ENCODE data around the gene COX20.

The COX20 gene

GRCh38 chr1:244837597-244838258 is 2.3 kb downstream of the COX20 start:
- no peak for TF ChIP-seq EZH2phosphoT487 (conservative IDR thresholded peaks at IDR 0.05; ENCODE audit: low read length)
- TF ChIP-seq, protein P1, sequence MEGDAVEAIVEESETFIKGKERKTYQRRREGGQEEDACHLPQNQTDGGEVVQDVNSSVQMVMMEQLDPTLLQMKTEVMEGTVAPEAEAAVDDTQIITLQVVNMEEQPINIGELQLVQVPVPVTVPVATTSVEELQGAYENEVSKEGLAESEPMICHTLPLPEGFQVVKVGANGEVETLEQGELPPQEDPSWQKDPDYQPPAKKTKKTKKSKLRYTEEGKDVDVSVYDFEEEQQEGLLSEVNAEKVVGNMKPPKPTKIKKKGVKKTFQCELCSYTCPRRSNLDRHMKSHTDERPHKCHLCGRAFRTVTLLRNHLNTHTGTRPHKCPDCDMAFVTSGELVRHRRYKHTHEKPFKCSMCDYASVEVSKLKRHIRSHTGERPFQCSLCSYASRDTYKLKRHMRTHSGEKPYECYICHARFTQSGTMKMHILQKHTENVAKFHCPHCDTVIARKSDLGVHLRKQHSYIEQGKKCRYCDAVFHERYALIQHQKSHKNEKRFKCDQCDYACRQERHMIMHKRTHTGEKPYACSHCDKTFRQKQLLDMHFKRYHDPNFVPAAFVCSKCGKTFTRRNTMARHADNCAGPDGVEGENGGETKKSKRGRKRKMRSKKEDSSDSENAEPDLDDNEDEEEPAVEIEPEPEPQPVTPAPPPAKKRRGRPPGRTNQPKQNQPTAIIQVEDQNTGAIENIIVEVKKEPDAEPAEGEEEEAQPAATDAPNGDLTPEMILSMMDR (IDR thresholded peaks at IDR 0.05; ENCODE audit: insufficient read depth, low read length, poor library complexity, severe bottlenecking): no peak

GRCh38 chr1:244839656-244840055 is 4.2 kb downstream of the COX20 start:
- peak overlapping the region; percentile 29 for H3K4me2 ChIP-seq (ENCODE audit: low read depth, low read length, poor library complexity, severe bottlenecking)
- no peak overlapping the region for H3K4me3 ChIP-seq (ENCODE audit: insufficient read depth, low read length, poor library complexity, severe bottlenecking)
- H3K27ac ChIP-seq (ENCODE audit: low read depth, low read length): peak overlapping the region; percentile 33; the same call in 1 of the 2 replicates

More at GRCh38 chr1:244837597-244838258, 2.3 kb downstream of the COX20 start:
- Histone ChIP-seq H3K9me3 (ENCODE audit: insufficient read depth, low read length) (no peaks in the 10 kb centered on the region), H3K27ac (ENCODE audit: low read depth, low read length) (peak overlapping the region; percentile 94), H3K9me2 (replicated peaks; ENCODE audit: insufficient read depth, low read length) (no peaks in the 10 kb centered on the region), H3K79me2 (ENCODE audit: insufficient read depth, low read length) (peaks cover 59% of the 10 kb centered on the region), H3K36me3 (ENCODE audit: low read length) (peaks cover 15% of the 10 kb centered on the region), H4K20me1 (ENCODE audit: low read depth, low read length) (no peaks in the 10 kb centered on the region), H3K4me2 (ENCODE audit: low read depth, low read length, poor library complexity, severe bottlenecking) (peak overlapping the region; percentile 97), H3K9ac (ENCODE audit: low read length) (peak overlapping the region; percentile 98), H3K27me3 (ENCODE audit: low read length) (no peaks in the 10 kb centered on the region), H3K4me3 (ENCODE audit: insufficient read depth, low read length, poor library complexity, severe bottlenecking) (peak overlapping the region; percentile 98), H3F3A (ENCODE audit: insufficient read depth) (peaks cover 78% of the 10 kb centered on the region), H2AFZ (ENCODE audit: low read depth, low read length, severe bottlenecking) (no peak overlapping the region)

DNA sequence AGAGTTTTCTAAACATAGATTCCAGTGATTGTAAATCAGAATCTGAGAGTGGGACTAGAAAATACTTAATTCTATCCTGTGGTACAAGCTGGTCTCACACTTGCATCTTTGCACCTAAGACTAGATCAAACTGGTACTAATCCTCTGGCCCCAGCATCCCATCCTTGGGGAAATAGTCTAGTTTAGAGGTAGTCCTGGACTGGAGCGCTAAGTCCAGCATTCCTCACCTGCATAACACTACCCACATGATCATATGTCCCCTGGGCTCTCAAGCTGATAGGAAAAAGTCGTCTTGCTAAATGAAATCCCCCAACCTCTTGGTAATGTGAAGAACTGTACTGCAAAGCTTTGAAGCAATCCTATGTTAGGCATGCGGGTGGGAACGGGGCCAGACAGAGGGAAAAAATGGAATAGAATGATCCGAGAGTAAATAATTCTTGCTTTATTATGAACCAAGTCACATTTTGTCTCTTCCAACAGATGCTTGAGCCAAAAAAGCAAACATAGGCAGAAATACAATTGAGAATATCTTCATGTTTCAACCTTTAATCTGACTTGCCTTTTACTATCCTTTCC is 4.8 kb downstream of the COX20 start:
- Histone ChIP-seq H3K79me2 (ENCODE audit: insufficient read depth, low read length) (peaks cover 59% of the 10 kb centered on the region), H4K20me1 (ENCODE audit: low read depth, low read length) (no peaks in the 10 kb centered on the region), H3K9me3 (ENCODE audit: insufficient read depth, low read length) (no peaks in the 10 kb centered on the region), H3K27me3 (ENCODE audit: low read length) (no peaks in the 10 kb centered on the region), H3K9me2 (replicated peaks; ENCODE audit: insufficient read depth, low read length) (no peaks in the 10 kb centered on the region), H3F3A (ENCODE audit: insufficient read depth) (peaks cover 87% of the 10 kb centered on the region), H3K4me3 (ENCODE audit: insufficient read depth, low read length, poor library complexity, severe bottlenecking) (no peak overlapping the region), H3K4me2 (ENCODE audit: low read depth, low read length, poor library complexity, severe bottlenecking) (peak overlapping the region; percentile 29), H3K27ac (ENCODE audit: low read depth, low read length) (peak overlapping the region; percentile 33; the same call in 1 of the 2 replicates), H3K9ac (ENCODE audit: low read length) (no peak overlapping the region), H2AFZ (ENCODE audit: low read depth, low read length, severe bottlenecking) (no peak overlapping the region), H3K36me3 (ENCODE audit: low read length) (peaks cover 38% of the 10 kb centered on the region)
- TF ChIP-seq, protein P1 (IDR thresholded peaks at IDR 0.05; ENCODE audit: insufficient read depth, low read length, poor library complexity, severe bottlenecking): no peak
- no peak for TF ChIP-seq EZH2phosphoT487 (conservative IDR thresholded peaks at IDR 0.05; ENCODE audit: low read length)

More at GRCh38 chr1:244839656-244840055, 4.2 kb downstream of the COX20 start:
- no peak overlapping the region for H2AFZ ChIP-seq (ENCODE audit: low read depth, low read length, severe bottlenecking)
- peaks cover 32% of the 10 kb centered on the region for H3K36me3 ChIP-seq (ENCODE audit: low read length)
- H4K20me1 ChIP-seq (ENCODE audit: low read depth, low read length): no peaks in the 10 kb centered on the region
- H3K9me3 ChIP-seq (ENCODE audit: insufficient read depth, low read length): no peaks in the 10 kb centered on the region
- no peak overlapping the region for H3K9ac ChIP-seq (ENCODE audit: low read length)
- no peaks in the 10 kb centered on the region for H3K27me3 ChIP-seq (ENCODE audit: low read length)
- H3K79me2 ChIP-seq (ENCODE audit: insufficient read depth, low read length): peaks cover 59% of the 10 kb centered on the region
- no peaks in the 10 kb centered on the region for H3K9me2 ChIP-seq (replicated peaks; ENCODE audit: insufficient read depth, low read length)
- H3F3A ChIP-seq (ENCODE audit: insufficient read depth): peaks cover 83% of the 10 kb centered on the region
- no peak for TF ChIP-seq EZH2phosphoT487 (conservative IDR thresholded peaks at IDR 0.05; ENCODE audit: low read length)

Data from SU-DHL-6 (cell line).